CD4-positive, alpha-beta T cell treated with Interleukin-17A for 1 hour (primary cell): ENCODE results near the gene RPS3.
"Not testable (repeated sequence)": the region's sequence is repeated elsewhere in the genome, so short reads cannot be mapped to it uniquely, and the experiment has no call there.

Experiments used
- DNase-seq: peaks from one replicate; pipeline ENCODE4 v3.0.0-alpha.2; 2020

Gene RPS3

GRCh38 chr11:75380716-75381420 is 18.4 kb upstream of the RPS3 start:
- DNase-seq: no peak

DNA sequence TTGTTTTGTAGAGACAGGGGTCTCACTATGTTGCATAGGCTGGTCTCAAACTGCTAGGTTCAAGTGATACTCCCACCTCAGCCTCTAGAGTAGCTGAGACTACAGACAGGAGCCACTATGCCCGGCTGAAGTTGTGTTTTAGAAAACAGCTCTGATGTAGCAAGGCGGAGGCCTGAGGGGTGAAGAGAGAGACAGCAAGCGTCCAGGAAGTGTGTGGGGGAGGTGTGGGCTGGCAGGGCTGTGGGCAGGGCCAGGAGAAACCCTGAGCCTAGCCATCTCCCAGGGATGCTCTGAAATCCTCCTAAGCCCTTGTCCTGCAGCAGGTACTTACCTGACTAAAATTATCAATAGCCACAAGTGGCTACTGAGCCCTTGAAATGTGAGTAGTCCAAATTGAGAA is 16.1 kb upstream of the RPS3 start:
- peak; percentile 49 for DNase-seq

DNA sequence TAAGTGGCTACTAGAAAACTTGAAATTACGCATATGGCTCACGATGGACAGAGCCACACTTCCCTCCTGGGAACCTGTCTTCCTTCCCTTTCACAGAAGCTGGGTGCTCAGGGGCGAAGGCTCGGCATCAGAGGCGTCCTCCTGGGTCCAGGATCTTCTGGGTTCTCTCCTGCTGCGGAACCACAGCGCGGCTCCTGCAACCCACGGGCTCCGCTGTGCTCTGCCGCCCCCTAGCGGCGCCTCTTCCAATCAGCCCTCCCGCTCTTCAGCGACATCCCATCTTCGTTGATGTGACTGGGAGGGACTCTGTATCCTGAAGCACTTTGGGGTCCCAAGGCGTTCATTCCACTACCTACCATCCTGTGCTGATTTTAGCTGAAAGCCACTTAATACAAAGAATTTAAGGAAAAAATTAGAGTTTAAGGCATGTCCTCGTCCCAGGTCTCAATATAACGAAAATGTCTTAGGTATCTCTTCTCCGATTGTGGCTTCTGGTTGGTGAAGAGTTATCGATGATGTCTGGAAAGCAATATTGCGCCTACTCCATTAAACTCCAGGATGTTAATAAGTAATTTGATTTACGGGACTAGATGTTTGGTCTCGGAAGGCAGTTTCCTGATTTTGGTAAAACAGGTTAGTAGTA is 14.8 kb upstream of the RPS3 start:
- DNase-seq: peak; percentile 79

GRCh38 chr11:75386942-75387630 is 12.2 kb upstream of the RPS3 start:
- no peak for DNase-seq

DNA sequence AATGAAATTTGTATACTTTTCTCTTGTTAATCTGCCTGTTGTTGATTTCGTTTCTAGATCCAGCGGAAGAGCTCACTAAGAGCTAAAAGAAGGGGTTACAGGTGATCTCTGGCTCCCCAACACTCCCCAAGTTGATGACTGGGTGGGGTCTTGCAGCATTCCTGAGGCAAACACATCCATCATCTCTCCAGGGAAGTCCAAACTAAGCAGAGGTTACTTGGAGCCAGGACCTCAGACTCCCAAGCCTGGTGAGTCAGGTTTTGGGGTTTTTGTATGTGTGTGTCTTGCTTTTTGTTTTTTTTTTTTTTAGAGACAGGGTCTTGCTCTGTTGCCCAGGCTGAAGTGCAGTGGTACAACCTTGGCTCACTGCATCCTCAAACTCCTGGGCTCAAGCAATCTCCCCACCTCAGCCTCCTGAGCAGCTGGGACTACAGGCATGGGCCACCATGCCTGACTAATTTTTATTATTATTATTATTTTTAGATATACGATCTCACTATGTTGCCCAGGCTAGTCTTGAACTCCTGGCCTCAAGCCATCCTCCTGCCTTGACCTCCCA is 11.5 kb upstream of the RPS3 start:
- no peak for DNase-seq

- DNase-seq: peak; percentile 86
Measured at GRCh38 chr11:75388386-75389275, 10.7 kb upstream of the RPS3 start.

DNA sequence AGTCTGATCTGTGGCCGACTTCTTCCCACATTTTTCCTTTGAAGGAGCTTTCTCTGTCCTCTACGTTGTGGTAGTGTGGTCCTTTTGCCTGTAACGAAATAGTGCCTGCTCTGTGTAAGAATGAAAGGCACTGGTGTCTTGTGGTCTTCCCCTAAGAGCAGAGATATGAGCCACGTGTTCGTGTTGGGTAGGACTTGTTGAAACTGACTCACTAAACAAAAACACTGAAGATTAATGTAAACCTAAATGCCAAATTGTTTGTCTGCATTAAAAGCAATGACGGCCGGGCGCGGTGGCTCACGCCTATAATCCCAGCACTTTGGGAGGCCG is 10.1 kb upstream of the RPS3 start:
- no peak for DNase-seq

GRCh38 chr11:75389925-75390324 is 9.4 kb upstream of the RPS3 start:
- no peak for DNase-seq

DNA sequence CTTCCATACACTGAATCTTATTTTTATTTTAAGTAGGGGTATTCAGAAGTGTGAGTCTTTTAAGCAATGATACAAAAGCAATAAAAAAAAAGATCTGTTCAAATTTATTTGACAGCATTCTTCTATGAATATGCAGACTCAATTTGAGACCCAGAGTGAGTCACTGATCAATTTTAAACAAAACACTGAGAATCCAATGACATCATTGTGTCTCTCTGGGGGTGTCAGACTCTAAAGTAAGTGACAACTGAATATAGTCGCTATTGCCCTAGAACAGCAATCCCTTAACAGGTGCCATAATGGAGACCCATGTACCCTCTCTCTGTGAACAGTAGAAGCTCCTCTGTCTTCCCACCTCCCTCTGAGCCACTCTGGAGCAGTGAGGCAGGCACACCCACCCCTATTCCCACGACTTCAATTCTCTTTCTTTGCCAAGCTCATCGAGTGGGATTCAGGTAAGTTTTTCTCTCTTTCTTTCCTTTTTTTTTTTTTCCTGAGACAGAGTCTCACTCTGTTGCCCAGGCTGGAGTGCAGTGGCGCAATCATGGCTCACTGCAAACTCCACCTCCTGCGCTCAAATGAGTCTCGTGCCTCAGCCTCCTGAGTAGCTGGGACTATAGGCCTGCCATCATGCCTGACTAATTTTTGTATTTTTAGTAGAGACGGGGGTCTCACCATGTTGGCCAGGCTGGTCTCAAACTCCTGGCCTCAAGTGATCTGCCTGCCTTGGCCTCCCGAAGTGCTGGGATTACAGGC is 5.1 kb upstream of the RPS3 start:
- DNase-seq: no peak

DNA sequence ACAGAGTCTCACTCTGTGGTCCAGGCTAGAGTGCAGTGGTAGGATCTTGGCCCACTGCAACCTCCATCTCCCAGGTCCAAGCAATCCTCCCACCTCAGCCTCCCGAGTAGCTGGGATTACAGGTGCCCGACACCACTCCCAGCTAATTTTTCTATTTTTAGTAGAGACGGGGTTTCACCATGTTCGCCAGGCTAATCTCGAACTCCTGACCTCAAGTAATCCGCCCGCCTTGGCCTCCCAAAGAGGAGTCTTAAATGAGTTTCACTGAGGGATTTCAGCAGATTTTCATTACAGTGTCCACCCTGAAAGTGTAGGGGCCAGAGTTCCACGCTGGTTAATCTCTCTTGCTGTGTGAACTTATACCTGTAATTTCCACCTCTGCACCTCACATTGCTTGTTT is 412 bp upstream of the RPS3 start:
- no peak for DNase-seq

DNA sequence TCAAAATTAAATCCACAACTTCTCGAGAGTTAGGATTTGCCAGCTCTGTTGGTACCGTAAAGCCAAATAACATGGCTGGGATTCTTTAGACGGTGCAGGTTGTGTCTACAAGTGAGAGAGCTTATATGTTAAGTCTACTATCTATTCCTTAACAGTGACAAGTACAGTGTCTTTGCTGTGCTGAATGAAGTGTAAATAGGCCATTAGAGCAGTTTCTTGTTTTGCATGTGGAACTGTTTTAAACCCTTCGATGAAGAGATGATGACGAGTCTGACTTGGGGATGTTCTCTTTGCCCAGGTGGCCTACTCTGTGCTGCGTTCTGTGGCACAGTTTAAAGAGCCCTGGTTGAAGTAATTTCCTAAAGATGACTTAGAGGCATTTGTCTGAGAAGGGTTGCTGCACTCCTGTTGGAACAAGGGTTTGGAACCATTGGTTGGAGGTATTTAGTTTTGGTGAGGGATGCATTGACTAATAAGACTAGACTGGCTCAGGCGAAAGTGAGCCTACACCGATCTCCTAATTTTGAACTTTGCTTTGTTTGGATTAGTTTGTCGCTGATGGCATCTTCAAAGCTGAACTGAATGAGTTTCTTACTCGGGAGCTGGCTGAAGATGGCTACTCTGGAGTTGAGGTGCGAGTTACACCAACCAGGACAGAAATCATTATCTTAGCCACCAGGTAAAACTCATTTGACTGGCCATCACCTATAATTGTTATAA is 988 bp downstream of the RPS3 start:
- DNase-seq: peak; percentile 44

DNA sequence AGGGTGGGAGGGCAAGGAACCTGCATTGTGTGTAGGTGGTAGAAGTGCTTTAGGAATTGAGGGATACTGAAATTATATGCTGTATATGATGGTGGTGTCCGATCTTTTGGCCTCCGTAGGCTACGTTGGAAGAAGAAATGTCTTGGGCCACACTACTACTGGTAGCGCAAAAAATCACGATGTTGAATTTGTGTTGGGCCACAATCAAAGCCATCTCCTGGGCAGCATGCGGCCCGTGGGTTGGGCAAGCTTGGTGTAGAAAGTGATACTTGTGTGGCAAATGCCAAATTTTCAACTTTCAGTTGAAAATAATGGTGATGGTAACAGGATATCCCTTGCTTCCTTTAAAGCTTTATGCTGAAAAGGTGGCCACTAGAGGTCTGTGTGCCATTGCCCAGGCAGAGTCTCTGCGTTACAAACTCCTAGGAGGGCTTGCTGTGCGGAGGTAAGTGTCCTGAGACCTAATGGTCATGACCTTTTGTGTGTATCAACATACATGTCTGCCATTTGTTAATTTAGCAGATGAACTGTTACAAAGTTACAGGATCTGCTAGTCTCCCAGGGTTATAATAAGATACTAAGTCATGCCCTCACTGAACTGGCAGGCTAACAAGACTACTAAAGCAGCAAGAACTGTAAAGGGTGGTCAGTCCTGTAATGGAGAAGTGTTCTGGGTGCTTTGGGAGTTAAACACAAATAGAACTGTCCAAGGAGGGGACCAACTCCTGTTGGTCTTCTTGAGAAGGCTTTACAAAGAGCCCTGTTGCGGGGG is 2.9 kb downstream of the RPS3 start:
- no peak for DNase-seq

DNA sequence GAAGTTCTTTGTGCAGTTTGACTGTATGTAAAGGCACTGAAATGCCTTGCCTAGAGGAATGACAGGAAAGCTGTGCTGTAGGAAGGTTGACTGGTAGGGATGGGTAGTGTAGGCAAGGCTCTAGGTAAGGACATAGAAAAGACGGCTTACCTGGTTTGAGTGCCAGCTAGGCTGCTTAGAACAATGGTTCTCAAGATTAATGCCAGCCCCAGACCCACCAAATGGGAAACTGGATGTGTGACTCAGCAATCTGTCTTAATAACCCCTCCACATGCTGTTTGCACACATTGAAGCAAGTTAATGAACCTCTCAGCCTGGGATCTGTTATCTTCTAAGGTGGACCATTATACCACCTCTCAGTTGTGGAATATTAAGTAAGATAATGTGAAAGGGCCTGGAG is 3.7 kb downstream of the RPS3 start:
- DNase-seq: no peak

GRCh38 chr11:75403983-75404658 is 4.8 kb downstream of the RPS3 start:
- no peak for DNase-seq

- DNase-seq: no peak
Measured at GRCh38 chr11:75406338-75406777, 7.0 kb downstream of the RPS3 start.

GRCh38 chr11:75408957-75409219 is 9.6 kb downstream of the RPS3 start:
- no peak for DNase-seq

DNA sequence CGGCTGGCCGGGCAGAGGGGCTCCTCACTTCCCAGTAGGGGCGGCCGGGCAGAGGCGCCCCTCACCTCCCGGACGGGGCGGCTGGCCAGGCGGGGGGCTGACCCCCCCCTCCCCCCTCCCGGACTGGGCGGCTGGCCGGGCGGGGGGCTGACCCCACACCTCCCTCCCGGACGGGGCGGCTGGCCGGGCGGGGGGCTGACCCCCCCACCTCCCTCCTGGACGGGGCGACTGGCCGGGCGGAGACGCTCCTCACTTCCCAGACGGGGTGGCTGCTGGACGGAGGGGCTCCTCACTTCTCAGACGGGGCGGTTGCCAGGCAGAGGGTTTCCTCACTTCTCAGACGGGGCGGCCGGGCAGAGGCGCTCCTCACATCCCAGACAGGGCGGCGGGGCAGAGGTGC is 10.7 kb downstream of the RPS3 start:
- DNase-seq: not testable (repeated sequence)

DNA sequence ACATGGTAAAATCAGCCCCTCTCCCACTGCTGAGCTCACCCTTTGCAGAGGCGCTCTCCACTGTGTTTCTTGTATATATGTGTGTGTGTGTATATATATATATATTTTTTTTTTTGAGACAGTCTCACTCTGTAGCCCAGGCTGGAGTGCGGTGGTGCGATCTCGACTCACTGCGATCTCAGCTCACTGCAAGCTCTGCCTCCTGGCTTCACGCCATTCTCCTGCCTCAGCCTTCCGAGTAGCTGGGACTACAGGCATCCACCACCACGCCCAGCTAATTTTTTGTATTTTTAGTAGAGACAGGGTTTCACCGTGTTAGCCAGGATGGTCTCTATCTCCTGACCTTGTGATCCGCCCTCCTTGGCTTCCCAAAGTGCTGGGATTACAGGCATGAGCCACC is 13.8 kb downstream of the RPS3 start:
- not testable (repeated sequence) for DNase-seq

DNA sequence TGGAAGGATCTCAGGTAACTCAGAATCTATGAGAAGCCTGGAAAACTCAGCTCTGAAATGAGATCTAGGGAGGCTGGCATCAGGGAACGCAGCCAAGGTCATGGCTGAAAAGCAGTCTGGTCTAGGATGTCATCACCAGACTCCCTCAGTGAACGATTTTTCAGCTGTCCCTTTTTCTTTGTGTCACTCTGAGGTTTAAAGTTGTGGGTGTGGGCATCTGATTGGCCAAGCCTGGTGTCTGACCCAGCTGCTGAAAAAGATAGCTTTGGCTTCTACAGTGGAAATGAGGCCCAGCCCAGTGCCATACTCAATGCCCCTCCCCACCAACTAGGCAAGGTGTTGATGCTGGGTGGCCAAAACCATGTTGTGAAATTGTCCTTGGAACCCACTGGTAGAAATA is 14.5 kb downstream of the RPS3 start:
- no peak for DNase-seq
